Neutrophil (primary cell): ENCODE results near the gene KIFAP3.
"Not testable (repeated sequence)": the region's sequence is repeated elsewhere in the genome, so short reads cannot be mapped to it uniquely, and the experiment has no call there.

Experiments
- H3K27ac ChIP-seq: fragments of 200-600 bp; sonication (generic); 2 replicates; pipeline ENCODE4 v1.5.1; 2016; ENCODE audit warnings: mild to moderate bottlenecking, moderate library complexity
- H3K27me3 ChIP-seq: fragments of 200-600 bp; sonication (generic); 2 replicates; pipeline ENCODE4 v1.6.0; 2016; ENCODE audit warnings: mild to moderate bottlenecking
- H3K36me3 ChIP-seq: fragments of 200-600 bp; sonication (generic); 2 replicates; pipeline ENCODE4 v1.5.1; 2017
- H3K4me1 ChIP-seq, 2 experiments: fragments of 200-600 bp in 1 of 2; sonication (generic) in 1 of 2; 1 replicate in 1 of 2; 2 replicates in 1 of 2; pipeline versions ENCODE4 v1.5.1 to v1.6.1; 2013 to 2016; ENCODE audit warnings: low read depth in 1 of 2, low read length in 1 of 2, mild to moderate bottlenecking in 1 of 2, moderate library complexity in 1 of 2; ENCODE audit not compliant: control insufficient read depth in 1 of 2, insufficient read depth in 1 of 2
- H3K4me3 ChIP-seq, 2 experiments: fragments of 200-600 bp in 1 of 2; sonication (generic) in 1 of 2; 1 replicate in 1 of 2; 2 replicates in 1 of 2; pipeline ENCODE4 v1.5.1; 2013 to 2016; ENCODE audit warnings: low read depth in 1 of 2, low read length in 1 of 2, mild to moderate bottlenecking in 1 of 2, moderate library complexity in 1 of 2
- H3K9me3 ChIP-seq: fragments of 200-600 bp; sonication (generic); 2 replicates; pipeline ENCODE4 v1.5.1; 2016
- TF ChIP-seq, protein P1 (sequence below): fragments of 200-600 bp; sonication (generic); IDR thresholded peaks from 2 replicates; pipeline ENCODE4 v1.5.1; 2016; ENCODE audit warnings: antibody characterized with exemption

The KIFAP3 gene

DNA sequence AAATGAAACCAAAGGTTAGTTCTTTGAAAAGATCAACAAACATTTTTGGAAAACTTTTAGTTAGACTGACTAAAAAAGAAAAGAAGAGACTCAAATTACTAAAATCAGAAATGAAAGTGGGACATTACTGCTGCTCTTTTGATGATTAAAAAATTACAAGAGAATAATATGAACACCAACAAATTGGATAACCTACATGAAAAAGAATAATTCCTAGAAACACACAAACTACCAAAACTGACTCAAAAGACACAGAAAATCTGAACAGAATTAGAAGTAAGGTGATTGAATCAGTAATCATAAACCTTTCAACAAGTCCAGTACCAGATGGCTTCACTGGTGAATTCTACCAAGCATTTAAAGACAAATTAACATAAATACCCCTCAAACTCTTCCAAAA lies 5.6 kb downstream of the KIFAP3 start:
- Histone ChIP-seq H3K36me3 (no peaks in the 10 kb centered on the region), H3K4me3 (no peak overlapping the region), H3K4me1 (peaks cover 2 to 7% of the 10 kb centered on the region in 2 experiments), H3K27me3 (no peaks in the 10 kb centered on the region), H3K9me3 (no peaks in the 10 kb centered on the region), H3K27ac (no peak overlapping the region)
- TF ChIP-seq, protein P1, sequence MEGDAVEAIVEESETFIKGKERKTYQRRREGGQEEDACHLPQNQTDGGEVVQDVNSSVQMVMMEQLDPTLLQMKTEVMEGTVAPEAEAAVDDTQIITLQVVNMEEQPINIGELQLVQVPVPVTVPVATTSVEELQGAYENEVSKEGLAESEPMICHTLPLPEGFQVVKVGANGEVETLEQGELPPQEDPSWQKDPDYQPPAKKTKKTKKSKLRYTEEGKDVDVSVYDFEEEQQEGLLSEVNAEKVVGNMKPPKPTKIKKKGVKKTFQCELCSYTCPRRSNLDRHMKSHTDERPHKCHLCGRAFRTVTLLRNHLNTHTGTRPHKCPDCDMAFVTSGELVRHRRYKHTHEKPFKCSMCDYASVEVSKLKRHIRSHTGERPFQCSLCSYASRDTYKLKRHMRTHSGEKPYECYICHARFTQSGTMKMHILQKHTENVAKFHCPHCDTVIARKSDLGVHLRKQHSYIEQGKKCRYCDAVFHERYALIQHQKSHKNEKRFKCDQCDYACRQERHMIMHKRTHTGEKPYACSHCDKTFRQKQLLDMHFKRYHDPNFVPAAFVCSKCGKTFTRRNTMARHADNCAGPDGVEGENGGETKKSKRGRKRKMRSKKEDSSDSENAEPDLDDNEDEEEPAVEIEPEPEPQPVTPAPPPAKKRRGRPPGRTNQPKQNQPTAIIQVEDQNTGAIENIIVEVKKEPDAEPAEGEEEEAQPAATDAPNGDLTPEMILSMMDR = no peak

DNA sequence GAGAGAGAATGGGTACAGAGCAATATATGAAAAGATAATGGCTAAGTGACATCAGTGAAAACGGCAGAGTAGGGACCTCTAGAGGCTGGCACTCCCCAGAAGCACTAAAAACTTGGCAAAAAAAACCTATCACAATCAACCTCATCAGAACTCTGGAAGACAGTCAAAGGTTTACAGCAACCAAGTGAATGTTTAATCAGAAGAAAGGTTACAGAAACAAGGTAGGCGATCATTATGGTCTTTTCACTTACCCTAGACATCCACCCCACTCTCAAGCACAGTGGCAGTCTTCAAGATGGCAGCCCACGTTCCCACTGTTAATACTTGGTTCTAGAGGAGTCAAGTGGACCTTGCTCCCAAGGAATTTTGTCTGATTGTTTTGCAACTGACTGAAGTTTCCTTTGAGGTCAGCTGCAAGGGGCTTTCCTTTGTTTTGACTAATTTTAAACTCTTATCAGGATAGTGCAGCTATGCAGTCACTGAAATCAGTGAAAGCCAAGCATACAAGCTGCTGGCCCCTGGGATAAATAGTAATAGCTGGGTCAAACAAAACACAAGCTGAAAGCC lies 7.2 kb downstream of the KIFAP3 start:
- Histone ChIP-seq H3K36me3 (no peaks in the 10 kb centered on the region), H3K9me3 (no peaks in the 10 kb centered on the region), H3K4me3 (no peak overlapping the region), H3K27me3 (no peaks in the 10 kb centered on the region), H3K4me1 (no peaks in the 10 kb centered on the region), H3K27ac (no peak overlapping the region)
- TF ChIP-seq, protein P1 = no peak

DNA sequence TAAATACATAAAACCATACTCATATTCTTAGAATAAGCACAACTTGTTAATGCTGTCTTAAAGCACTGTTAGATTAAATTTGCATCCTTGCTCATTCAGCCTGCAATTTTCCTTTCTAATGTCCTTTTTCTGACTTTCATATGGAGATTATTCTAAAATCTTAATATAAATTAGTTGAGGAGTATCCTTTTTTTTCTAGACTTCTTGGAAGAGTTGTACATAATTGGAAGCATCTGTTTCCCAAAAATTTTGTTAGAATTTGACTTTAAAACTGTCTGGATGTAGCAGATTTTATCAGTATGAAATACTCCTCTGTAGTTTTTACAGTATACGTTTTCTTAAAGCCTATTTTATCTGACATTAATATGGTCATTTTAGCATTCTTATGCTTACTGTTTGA lies 9.7 kb downstream of the KIFAP3 start:
- Histone ChIP-seq H3K4me1 (no peaks in the 10 kb centered on the region), H3K9me3 (no peaks in the 10 kb centered on the region), H3K4me3 (no peak overlapping the region), H3K27ac (no peak overlapping the region), H3K36me3 (no peaks in the 10 kb centered on the region), H3K27me3 (no peaks in the 10 kb centered on the region)
- TF ChIP-seq, protein P1 = no peak

DNA sequence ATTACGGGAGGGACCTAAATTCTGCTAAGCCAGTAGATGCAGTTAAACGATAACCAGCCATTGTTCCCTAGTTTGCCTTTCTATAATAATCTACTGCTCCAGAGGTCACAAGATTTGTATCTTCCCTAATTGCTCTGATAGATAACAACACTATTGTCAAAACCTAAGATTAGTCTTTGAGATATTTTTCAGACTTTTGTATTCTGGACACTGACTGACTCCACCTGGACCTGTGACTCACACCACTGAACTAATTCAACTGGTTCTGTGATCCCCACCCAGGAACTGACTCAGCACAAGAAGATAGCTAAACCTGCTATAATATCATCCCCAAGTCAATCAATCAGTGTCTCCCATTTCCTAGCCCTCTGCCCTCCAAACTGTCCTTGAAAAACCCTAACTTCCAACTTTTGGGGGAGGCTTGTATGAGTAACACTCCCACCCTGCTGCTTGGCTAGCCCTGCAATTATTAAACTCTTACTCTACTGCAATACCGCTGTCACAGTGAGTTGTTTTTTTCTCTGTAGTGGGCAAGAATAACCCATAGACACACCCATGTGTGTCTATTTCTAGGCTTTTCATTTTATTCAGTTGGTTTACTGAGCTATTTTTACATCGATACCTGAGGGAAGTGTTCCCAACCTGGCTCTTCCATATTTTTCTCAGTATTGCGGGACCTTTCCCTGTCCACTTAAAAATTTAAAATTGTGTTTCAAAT lies 11.2 kb downstream of the KIFAP3 start:
- H3K27ac ChIP-seq = no peak overlapping the region
- H3K9me3 ChIP-seq = no peaks in the 10 kb centered on the region
- H3K27me3 ChIP-seq = no peaks in the 10 kb centered on the region
- no peak overlapping the region for H3K4me3 ChIP-seq
- H3K36me3 ChIP-seq = no peaks in the 10 kb centered on the region
- TF ChIP-seq, protein P1 = no peak
- H3K4me1 ChIP-seq = no peaks in the 10 kb centered on the region

DNA sequence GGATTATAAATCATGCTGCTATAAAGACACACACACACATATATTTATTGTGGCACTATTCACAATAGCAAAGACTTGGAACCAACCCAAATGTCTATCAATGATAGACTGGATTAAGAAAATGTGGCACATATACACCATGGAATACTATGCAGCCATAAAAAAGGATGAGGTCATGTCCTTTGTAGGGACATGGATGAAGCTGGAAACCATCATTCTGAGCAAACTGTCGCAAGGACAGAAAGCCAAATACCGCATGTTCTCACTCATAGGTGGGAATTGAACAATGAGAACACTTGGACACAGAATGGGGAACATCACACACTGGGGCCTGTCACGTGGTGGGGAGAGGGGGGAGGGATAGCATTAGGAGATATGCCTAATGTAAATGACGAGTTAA lies 12.8 kb downstream of the KIFAP3 start:
- not testable (repeated sequence) for H3K36me3 ChIP-seq, H3K4me3 ChIP-seq, H3K9me3 ChIP-seq, H3K27ac ChIP-seq, H3K4me1 ChIP-seq, H3K27me3 ChIP-seq

DNA sequence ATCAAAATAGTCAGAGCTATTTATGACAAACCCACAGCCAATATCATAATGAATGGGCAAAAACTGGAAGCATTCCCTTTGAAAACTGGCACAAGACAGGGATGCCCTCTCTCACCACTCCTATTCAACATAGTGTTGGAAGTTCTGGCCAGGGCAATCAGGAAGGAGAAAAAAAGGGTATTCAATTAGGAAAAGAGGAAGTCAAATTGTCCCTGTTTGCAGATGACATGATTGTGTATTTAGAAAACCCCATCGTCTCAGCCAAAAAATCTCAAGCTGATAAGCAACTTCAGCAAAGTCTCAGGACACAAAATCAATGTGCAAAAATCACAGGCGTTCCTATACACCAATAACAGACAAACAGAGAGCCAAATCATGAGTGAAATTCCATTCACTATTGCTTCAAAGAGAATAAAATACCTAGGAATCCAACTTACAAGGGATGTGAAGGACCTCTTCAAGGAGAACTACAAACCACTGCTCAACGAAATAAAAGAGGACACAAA lies 14.4 kb downstream of the KIFAP3 start:
- not testable (repeated sequence) for H3K4me1 ChIP-seq, H3K27me3 ChIP-seq, H3K27ac ChIP-seq, H3K9me3 ChIP-seq, H3K36me3 ChIP-seq, H3K4me3 ChIP-seq
